Spleen (tissue), 11 donors: ENCODE data around the gene AKAP6. TPM values are rescaled to one million over a fixed set of nuclear protein-coding genes. Genes with fewer than 3 reads are reported as not detected.

Experiments used
- DNase-seq: peaks from one replicate; pipeline ENCODE4 v3.0.0-alpha.2; 2020
- H3K27ac ChIP-seq, 8 donors: fragments of 200-600 bp; sonication (generic) in 7 of 8; 1 replicate in 4 of 8; 2 replicates in 4 of 8; pipeline versions ENCODE4 v1.5.0 to v1.8.0; 2016 to 2021; ENCODE audit warnings: inconsistent platforms in 4 of 8, mild to moderate bottlenecking in 4 of 8, moderate library complexity in 1 of 8
- H3K27me3 ChIP-seq, 7 donors: fragments of 200-600 bp; sonication (generic) in 6 of 7; replicated peaks in 1 of 7; 1 replicate in 4 of 7; 2 replicates in 3 of 7; pipeline versions ENCODE4 v1.5.0 to v1.8.0; 2016 to 2021; ENCODE audit warnings: inconsistent platforms in 3 of 7, mild to moderate bottlenecking in 1 of 7
- H3K36me3 ChIP-seq, 6 donors: fragments of 200-600 bp; sonication (generic) in 5 of 6; 1 replicate in 4 of 6; 2 replicates in 2 of 6; pipeline versions ENCODE4 v1.5.0 to v1.8.0; 2016 to 2021; ENCODE audit warnings: inconsistent platforms in 2 of 6
- H3K4me1 ChIP-seq, 6 donors: fragments of 200-600 bp; sonication (generic) in 5 of 6; 1 replicate in 3 of 6; 2 replicates in 3 of 6; pipeline versions ENCODE4 v1.5.0 to v1.8.0; 2016 to 2021; ENCODE audit warnings: inconsistent platforms in 3 of 6
- H3K4me3 ChIP-seq, 8 donors: fragments of 200-600 bp; sonication (generic) in 7 of 8; 1 replicate in 4 of 8; 2 replicates in 4 of 8; pipeline versions ENCODE4 v1.5.0 to v1.8.0; 2016 to 2021; ENCODE audit warnings: inconsistent platforms in 4 of 8, mild to moderate bottlenecking in 4 of 8, moderate library complexity in 2 of 8
- H3K9me3 ChIP-seq, 8 donors: fragments of 200-600 bp; sonication (generic) in 7 of 8; 1 replicate in 4 of 8; 2 replicates in 4 of 8; pipeline versions ENCODE4 v1.5.0 to v1.8.0; 2016 to 2021; ENCODE audit warnings: inconsistent platforms in 4 of 8
- CTCF ChIP-seq, 11 experiments: fragments of 200-600 bp in 7 of 11; fragments of 450-650 bp in 4 of 11; sonication (generic) in 4 of 11; IDR thresholded peaks in 8 of 11; conservative IDR thresholded peaks in 3 of 11; 1 replicate in 7 of 11; 2 replicates in 4 of 11; pipeline versions ENCODE4 v1.4.0 to v1.8.0; 2016 to 2021; ENCODE audit warnings: antibody characterized with exemption in 11 of 11, inconsistent platforms in 4 of 11, mild to moderate bottlenecking in 1 of 11
- POLR2A ChIP-seq, 3 donors: fragments of 450-650 bp; IDR thresholded peaks; one replicate each; pipeline ENCODE4 v1.5.1; 2017; ENCODE audit warnings: antibody characterized with exemption in 3 of 3, mild to moderate bottlenecking in 1 of 3
- POLR2AphosphoS5 ChIP-seq, 3 donors: sonication (generic); formaldehyde crosslinking; IDR thresholded peaks; one replicate each; pipeline ENCODE4 v1.5.1; 2017; ENCODE audit warnings: antibody characterized with exemption in 3 of 3
- WGBS, 5 donors: extraction: QIAGEN DNeasy Blood & Tissue Kit in 3 of 5; methylation state at CpG; one replicate each; pipeline versions ENCODE4 v1.1.5 to v1.1.7; 2013 to 2018; 5-methylcytosine and 5-hydroxymethylcytosine counted together
- intact Hi-C: fragments of 100-400 bp; cut with DNase I; formaldehyde crosslinking; loops from one replicate; pipeline ENCODE4 v1.15.0; 2023; ENCODE audit warnings: low total_unique reads
- polyA plus RNA-seq, 3 donors: library from polyadenylated mRNA; stranded (reverse); fragments of 200-250 nt; gene quantifications; one replicate each; pipeline ENCODE4 v1.2.1, GENCODE V29; 2013
- total RNA-seq, 7 donors: library from RNA; depleted of rRNA in 3 of 7; stranded (reverse); fragments of >200 nt in 3 of 7; fragmentation: NEBNext Ultra II Directional in 4 of 7; extraction: Animal tissue kit (Norgen Biotek cat#: 25700) in 4 of 7; gene quantifications; one replicate each; pipeline versions ENCODE4 v1.1.0 to v1.2.1, GENCODE V29; 2016 to 2021
- donor health status: healthy with polysubstance abuse.
- donor health status: DM: no; HTN: no; CAD: no; lungs with moderate emphysema.
- donor health status: DM: no; HTN: no; CAD: no.
- donor health status: Bipolar disorder and iron deficiency.
- donor health status: healthy.
- donor health status: DM: no; HTN: no; CAD: no.
- donor health status: DM: yes; HTN: yes; CAD: no.

The AKAP6 gene
- total and polyA plus RNA-seq, 10 donors, result 0.20 to 12.1 (median 4.8) TPM

DNA sequence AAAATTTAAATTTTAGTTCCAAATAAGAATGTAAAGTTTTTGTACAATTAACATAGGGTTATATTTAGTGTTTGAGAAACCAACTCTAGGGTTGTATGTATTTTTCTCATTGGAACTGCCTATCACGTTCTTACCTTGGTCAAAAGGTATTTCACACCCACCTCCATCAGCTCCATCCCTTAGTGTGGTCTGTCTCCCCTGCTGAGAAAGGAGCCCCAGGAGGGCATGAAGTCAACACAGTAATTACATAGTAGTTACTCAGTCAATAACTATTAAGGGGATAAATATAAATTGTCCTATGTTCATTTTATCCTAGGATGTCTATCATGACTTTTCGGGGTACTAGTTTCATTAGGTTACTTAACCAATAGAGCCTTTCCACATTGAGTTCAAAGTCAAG lies 106.3 kb downstream of the AKAP6 start:
- no peak for DNase-seq
- no peaks in the 10 kb centered on the region for H3K27me3 ChIP-seq
- peaks cover 0 to 7% (median 0%) of the 10 kb centered on the region in 6 donors for H3K4me1 ChIP-seq
- no peaks in the 10 kb centered on the region for H3K36me3 ChIP-seq
- TF ChIP-seq POLR2A (IDR thresholded peaks at IDR 0.05) (no peak), POLR2AphosphoS5 (IDR thresholded peaks at IDR 0.05) (no peak), CTCF (IDR thresholded peaks at IDR 0.05 in 8 of 11, conservative IDR thresholded peaks at IDR 0.05 in 3 of 11) (no peak)
- 85 to 92% (median 89%) methylated on average over 2 of the region's 2 CpGs for WGBS, 5 donors
- H3K27ac ChIP-seq, result no peak overlapping the region
- peaks cover 0 to 6% (median 0%) of the 10 kb centered on the region in 8 donors for H3K9me3 ChIP-seq
- no peak overlapping the region for H3K4me3 ChIP-seq
- intact Hi-C loops, result no loop called here

- no peak for DNase-seq
- no peaks in the 10 kb centered on the region for H3K36me3 ChIP-seq
- no peaks in the 10 kb centered on the region for H3K27me3 ChIP-seq
- H3K9me3 ChIP-seq, result peaks cover 0 to 6% (median 0%) of the 10 kb centered on the region in 8 donors
- 67 to 95% (median 83%) methylated on average over 1 of the region's 1 CpG for WGBS, 5 donors
- H3K27ac ChIP-seq, result no peak overlapping the region
- peaks cover 0 to 7% (median 0%) of the 10 kb centered on the region in 6 donors for H3K4me1 ChIP-seq
- intact Hi-C loops, result no loop called here
- TF ChIP-seq POLR2A (IDR thresholded peaks at IDR 0.05) (no peak), POLR2AphosphoS5 (IDR thresholded peaks at IDR 0.05) (no peak), CTCF (IDR thresholded peaks at IDR 0.05 in 8 of 11, conservative IDR thresholded peaks at IDR 0.05 in 3 of 11) (no peak)
- no peak overlapping the region for H3K4me3 ChIP-seq
Measured at GRCh38 chr14:32436993-32437392, 107.9 kb downstream of the AKAP6 start.

GRCh38 chr14:32438517-32438916 lies 109.4 kb downstream of the AKAP6 start:
- H3K27me3 ChIP-seq, result no peaks in the 10 kb centered on the region
- H3K4me3 ChIP-seq, result no peak overlapping the region
- intact Hi-C loops, result no loop called here
- H3K9me3 ChIP-seq, result peaks cover 0 to 6% (median 0%) of the 10 kb centered on the region in 8 donors
- no peaks in the 10 kb centered on the region for H3K36me3 ChIP-seq
- H3K4me1 ChIP-seq, result peaks cover 0 to 7% (median 0%) of the 10 kb centered on the region in 6 donors
- no peak for DNase-seq
- no peak for TF ChIP-seq CTCF (IDR thresholded peaks at IDR 0.05 in 8 of 11, conservative IDR thresholded peaks at IDR 0.05 in 3 of 11)
- no peak for TF ChIP-seq POLR2A (IDR thresholded peaks at IDR 0.05)
- no peak for TF ChIP-seq POLR2AphosphoS5 (IDR thresholded peaks at IDR 0.05)
- WGBS, 5 donors, result 40 to 50% (median 46%) methylated on average over 1 of the region's 1 CpG
- peak overlapping the region in 3 of 8 donors; percentile 18 to 43 (median 19) for H3K27ac ChIP-seq

DNA sequence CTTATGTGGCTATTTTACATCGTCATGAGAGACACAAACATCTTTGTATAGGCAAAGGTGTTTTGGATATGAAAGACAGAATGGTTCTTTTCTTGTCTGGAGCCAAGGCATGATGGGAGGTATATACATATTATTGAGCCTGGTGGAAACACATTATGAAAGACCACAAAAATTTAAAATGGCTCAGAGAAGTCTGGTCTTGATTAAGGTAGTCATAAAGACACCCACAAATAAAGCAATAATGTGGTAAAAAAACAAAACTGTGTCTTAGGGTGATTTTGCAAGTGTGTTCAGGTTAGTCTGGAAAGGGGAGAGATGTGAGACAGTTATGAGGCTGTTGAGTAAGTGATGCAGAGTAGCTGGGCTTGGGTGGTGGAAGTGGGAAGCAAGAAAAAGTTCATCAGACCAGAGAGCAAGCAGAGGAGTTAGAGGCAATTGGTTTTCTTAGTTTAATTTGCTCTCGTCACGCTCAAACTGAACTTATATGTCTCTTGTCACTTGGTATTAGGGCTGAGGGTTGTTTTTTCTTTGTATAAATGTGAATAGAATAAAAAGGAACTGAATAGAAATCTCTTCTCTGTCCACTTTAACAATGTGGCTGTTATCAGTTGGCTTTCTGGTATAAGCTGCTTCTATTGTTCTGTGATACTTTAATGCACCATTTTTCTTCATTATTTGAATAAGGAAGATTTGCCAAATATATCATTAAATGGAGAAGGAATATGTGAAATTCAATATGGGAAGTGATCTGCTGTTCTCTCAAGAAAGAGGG lies 115.0 kb downstream of the AKAP6 start:
- TF ChIP-seq POLR2A (IDR thresholded peaks at IDR 0.05) (no peak), CTCF (IDR thresholded peaks at IDR 0.05 in 8 of 11, conservative IDR thresholded peaks at IDR 0.05 in 3 of 11) (no peak), POLR2AphosphoS5 (IDR thresholded peaks at IDR 0.05) (no peak)
- intact Hi-C loops, result no loop called here
- Histone ChIP-seq H3K4me1 (no peaks in the 10 kb centered on the region), H3K4me3 (no peak overlapping the region), H3K27ac (no peak overlapping the region), H3K9me3 (peaks cover 0 to 6% (median 0%) of the 10 kb centered on the region in 8 donors), H3K27me3 (no peaks in the 10 kb centered on the region), H3K36me3 (no peaks in the 10 kb centered on the region)
- no peak for DNase-seq
- 82 to 94% (median 87%) methylated on average over 3 of the region's 3 CpGs for WGBS, 5 donors
